ENCODE data around the gene PWP2.
"Not testable (repeated sequence)": the region's sequence is repeated elsewhere in the genome, so short reads cannot be mapped to it uniquely, and the experiment has no call there.

The PWP2 gene

GRCh38 chr21:44167527-44167926 is 60.3 kb downstream of the PWP2 start:
- not testable (repeated sequence) for DNase-seq

DNA sequence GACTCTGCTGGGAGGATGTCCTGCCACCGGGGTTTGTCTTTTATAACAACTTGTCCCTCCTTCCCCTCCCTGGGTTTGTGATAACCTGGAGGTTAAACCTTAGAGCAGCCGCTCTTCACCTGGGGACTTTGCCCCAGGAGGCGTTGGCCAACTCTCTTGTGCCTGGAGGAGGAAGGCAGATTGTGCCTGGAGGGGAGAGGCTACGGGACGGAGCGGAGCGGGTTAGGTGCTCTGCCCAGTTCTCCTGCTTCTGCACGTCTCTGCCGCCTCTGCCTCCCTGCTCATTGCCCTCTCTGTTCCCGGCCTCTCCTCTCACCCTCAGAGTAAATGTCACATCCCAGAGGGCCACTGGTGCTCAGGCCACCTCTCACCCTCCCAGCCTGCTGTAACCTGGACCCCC is 63.1 kb downstream of the PWP2 start:
- DNase-seq = not testable (repeated sequence)

DNA sequence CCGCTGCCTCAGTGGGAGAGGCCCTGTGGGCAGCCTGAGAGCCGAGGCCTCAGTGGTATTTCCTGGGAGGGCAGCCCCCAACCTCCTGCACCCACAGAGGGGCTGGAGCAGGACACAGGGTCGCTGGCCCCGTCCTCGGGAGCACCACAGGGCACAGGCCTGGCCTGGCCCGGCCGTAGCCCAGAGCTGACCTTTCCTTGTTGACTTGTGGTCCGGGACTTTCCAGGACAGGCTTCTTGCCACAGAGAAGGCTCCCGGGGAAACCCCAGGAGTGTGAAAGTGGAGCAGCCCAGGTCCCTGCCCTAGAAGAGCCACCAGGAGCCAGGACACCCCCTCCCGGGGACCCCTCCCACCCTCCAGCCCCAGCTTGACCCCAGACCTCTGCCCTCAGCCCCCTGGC is 63.7 kb downstream of the PWP2 start:
- DNase-seq = not testable (repeated sequence)

- not testable (repeated sequence) for DNase-seq
Observed at GRCh38 chr21:44171962-44172572, 64.9 kb downstream of the PWP2 start.

GRCh38 chr21:44172741-44173140 is 65.5 kb downstream of the PWP2 start:
- not testable (repeated sequence) for DNase-seq

- DNase-seq = not testable (repeated sequence)
Observed at GRCh38 chr21:44175189-44175588, 68.0 kb downstream of the PWP2 start.

DNA sequence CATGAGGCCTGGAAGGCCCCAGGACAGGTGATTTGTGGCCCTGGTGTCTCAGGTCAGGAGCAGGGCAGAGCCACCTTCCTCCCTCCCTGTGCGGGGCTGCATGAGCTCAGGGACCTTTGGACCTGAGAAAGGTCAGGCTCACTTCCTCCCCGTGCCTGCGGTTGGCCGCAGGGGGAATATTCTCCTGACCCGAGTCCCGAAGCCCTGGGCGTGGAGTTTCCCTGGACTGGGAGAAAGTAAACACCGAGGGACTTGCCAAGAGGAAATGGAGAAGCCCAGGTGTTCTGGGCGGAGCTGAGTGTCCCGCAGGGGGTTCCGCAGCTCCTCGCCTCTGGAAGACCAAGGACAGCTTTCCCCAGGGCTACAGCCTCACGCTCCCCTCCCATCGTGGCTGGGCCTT is 68.9 kb downstream of the PWP2 start:
- DNase-seq = not testable (repeated sequence)

All from KG1 (cell line).